ENCODE results near the gene KIRREL2.

The KIRREL2 gene

DNA sequence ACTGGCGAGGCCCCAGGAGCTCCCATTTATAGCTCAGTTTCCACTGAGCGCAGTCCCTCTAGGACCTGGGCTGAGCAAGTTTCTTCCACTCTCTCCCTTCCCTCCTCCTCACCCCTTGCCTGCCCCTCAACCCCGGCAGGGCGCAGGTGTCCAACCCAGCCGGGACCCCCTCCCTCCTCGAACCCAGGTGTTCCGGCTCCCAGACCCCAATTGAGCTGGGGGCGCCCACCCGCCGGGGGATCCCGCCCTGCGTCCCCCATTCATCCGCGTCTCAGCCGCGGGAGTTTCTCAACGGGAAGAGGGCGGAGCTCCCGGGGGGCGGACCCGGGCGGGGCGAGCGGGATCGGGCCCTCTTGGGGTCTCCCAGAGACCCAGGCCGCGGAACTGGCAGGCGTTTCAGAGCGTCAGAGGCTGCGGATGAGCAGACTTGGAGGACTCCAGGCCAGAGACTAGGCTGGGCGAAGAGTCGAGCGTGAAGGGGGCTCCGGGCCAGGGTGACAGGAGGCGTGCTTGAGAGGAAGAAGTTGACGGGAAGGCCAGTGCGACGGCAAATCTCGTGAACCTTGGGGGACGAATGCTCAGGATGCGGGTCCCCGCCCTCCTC is at the start of gene KIRREL2:
TSS of gene KIRREL2 (plus strand) at position 366 of the 604 bp plus-strand sequence. CDS start at position 575, 209 bp downstream.
- H3K4me1 ChIP-seq (ENCODE audit: control insufficient read depth, insufficient read depth, low read length), result peaks cover 22% of the 10 kb centered on the region
- H3K36me3 ChIP-seq (ENCODE audit: control insufficient read depth, insufficient read depth, low read length), result no peaks in the 10 kb centered on the region
- H3K9ac ChIP-seq (ENCODE audit: low read length), result peak within 1 kb of the TSS; percentile 39
- H3K27me3 ChIP-seq (ENCODE audit: control insufficient read depth, insufficient read depth, low read length), result peaks cover 64% of the 10 kb centered on the region
- H3K4me3 ChIP-seq (ENCODE audit: low read length), result peak within 1 kb of the TSS; percentile 41
- H3K9me3 ChIP-seq (ENCODE audit: control insufficient read depth, low read length), result no peaks in the 10 kb centered on the region

DNA sequence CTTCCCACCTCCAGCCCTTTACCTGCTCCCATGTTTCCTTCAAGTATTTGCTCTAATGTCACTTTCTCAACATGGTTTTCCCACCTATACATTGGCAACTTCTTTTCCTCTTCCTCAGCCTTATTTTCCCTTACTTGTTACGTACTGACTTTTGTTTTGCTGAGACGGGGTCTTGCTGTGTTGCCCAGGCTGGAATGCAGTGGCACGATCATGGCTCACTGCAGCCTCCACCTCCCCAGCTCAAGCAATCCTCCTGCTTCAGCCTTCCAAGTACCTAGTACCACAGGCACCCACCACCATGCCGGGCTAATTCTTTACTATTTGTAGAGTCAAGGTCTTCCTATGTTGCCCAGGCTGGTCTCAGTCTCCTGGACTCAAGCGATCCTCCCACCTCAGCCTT is 49.1 kb upstream of the KIRREL2 start:
- Histone ChIP-seq H3K4me1 (ENCODE audit: control insufficient read depth, insufficient read depth, low read length) (no peaks in the 10 kb centered on the region), H3K4me3 (ENCODE audit: low read length) (no peak overlapping the region), H3K9me3 (ENCODE audit: control insufficient read depth, low read length) (no peaks in the 10 kb centered on the region), H3K9ac (ENCODE audit: low read length) (no peak overlapping the region), H3K27me3 (ENCODE audit: control insufficient read depth, insufficient read depth, low read length) (peaks cover 6% of the 10 kb centered on the region), H3K36me3 (ENCODE audit: control insufficient read depth, insufficient read depth, low read length) (no peaks in the 10 kb centered on the region)

DNA sequence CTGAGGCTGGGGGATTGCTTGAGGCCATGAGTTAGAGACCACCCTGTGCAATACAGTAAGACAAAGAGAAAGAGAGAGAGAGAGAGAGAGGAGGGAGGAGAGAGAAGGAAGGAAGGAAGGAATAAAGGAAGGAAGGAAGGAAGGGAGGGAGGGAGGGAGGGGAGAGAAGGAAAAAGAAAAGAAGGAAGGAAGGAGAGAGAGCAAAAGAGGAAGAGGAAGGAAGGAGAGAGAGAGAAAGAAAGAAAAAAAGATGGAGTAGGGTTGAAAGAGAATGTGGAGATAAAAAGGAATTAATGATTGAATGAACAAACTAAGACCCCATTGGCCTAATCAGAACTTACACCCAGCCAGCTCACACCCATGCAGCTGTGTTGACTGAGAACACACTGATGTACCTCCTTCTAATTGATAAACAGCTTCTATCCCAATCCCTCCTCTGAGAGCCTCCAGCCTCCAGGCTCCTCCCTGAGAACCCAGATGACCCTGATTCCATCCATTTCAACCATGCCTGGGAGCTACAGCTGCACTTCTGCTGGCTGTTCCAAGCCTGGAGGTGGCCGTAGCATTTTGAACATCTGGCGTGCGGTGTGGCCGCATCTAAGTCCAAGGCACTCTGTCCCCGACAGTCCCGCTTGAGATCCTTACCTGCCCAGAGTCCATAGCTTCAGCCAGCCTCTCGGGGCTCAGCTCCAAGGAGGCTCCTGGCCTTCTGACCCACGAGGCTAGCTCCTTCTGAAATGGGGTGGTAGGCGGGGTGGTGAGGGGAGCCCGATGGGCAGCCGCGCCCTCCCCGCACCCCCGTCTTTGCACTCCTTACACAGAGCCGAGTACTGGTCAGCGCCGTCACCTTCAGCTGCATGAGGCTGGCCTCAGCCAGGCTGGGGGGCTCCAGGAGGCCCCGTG is 45.1 kb upstream of the KIRREL2 start:
- no peak overlapping the region for H3K4me3 ChIP-seq (ENCODE audit: low read length)

DNA sequence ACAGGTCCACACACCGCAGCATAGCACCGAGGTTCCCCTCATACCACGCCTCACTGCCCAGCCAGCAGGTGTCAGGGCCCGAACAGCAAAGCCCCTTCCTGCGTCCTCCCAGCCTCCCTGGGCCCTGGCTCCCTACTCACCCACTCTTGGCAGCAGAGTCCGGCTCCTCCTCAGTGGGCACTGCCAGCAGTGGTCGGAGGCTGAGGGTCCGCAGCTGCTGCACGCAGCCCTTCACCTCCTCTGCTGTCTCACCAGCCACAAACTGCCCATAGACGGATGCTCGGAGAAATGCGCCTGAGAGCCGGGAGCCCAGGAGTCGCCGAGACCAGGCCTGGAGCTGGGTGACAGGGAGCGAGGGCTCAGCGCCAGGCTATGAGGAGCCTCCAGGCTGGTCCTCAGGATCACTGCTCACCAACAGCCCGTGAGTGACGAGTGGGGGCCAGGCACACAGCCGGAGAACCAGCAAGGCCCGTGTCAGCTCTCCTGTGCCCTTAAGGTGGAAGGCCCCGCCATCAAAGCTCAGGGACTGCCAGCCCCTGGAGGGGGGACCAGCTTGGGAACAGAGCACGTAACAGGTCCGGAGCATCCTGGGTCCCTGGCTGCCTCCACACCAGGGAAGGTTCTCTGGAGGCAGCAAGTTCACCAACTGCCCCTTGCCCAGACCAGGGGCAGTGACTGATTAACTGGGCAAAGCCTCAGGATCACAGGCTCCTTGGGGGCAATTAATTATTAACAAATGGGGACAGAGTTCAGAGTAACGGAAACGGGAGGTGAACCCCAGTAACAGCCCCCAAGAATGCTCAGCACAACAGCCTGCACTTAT is 44.3 kb upstream of the KIRREL2 start, which contains the start of gene PRODH2:
TSS of gene PRODH2 (minus strand) at position 626 of the 823 bp plus-strand sequence. CDS start at position 586, 40 bp downstream.
- no peak within 1 kb of the TSS for H3K9ac ChIP-seq (ENCODE audit: low read length)
- H3K4me3 ChIP-seq (ENCODE audit: low read length), result no peak within 1 kb of the TSS

More for the DNA sequence above, 45.1 kb upstream of the KIRREL2 start:
- Histone ChIP-seq H3K9me3 (ENCODE audit: control insufficient read depth, low read length) (no peaks in the 10 kb centered on the region), H3K4me1 (ENCODE audit: control insufficient read depth, insufficient read depth, low read length) (no peaks in the 10 kb centered on the region), H3K36me3 (ENCODE audit: control insufficient read depth, insufficient read depth, low read length) (no peaks in the 10 kb centered on the region), H3K27me3 (ENCODE audit: control insufficient read depth, insufficient read depth, low read length) (peaks cover 5% of the 10 kb centered on the region), H3K9ac (ENCODE audit: low read length) (no peak overlapping the region)

DNA sequence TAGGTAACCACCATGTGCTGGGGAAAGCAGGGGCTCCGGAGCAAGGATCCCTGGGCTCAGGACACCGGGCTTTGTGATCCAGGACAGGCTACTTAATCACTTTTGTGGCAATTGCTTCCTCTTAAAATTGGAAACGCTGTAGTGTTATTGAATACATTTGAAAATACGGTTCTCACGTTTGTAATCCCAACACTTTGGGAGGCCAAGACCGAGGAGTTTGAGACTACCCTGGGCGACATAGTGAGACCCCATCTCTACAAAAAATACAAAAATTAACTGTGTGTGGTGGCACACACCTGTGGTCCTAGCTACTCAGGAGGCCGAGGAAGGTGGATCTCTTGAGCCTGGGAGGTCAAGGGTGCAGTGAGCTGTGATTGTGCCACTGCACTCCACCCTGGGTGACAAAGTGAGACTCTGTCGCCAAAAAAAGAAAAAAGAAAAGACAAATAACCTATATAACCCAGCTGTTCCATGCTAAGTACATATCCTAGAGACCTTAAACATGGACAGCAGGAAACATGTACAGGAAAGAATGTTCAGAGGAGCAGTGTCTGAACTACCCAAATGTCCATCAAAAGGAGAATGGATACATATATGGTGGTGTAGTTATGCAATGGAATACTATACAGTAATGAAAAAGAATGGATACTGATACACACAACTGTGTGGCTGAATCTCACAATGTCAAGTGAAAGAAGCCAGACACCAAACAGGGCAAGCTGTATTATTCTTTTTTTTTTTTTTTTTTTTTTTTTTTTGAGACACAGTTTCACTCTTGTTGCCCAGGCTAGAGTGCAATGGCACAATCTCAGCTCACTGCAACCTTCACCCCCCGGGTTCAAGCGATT is 43.4 kb upstream of the KIRREL2 start:
- Histone ChIP-seq H3K9ac (ENCODE audit: low read length) (no peak overlapping the region), H3K9me3 (ENCODE audit: control insufficient read depth, low read length) (no peaks in the 10 kb centered on the region), H3K36me3 (ENCODE audit: control insufficient read depth, insufficient read depth, low read length) (no peaks in the 10 kb centered on the region), H3K27me3 (ENCODE audit: control insufficient read depth, insufficient read depth, low read length) (peaks cover 5% of the 10 kb centered on the region), H3K4me1 (ENCODE audit: control insufficient read depth, insufficient read depth, low read length) (no peaks in the 10 kb centered on the region), H3K4me3 (ENCODE audit: low read length) (no peak overlapping the region)

More for the DNA sequence above, 44.3 kb upstream of the KIRREL2 start, which contains the start of gene PRODH2:
- Histone ChIP-seq H3K27me3 (ENCODE audit: control insufficient read depth, insufficient read depth, low read length) (peaks cover 5% of the 10 kb centered on the region), H3K36me3 (ENCODE audit: control insufficient read depth, insufficient read depth, low read length) (no peaks in the 10 kb centered on the region), H3K9me3 (ENCODE audit: control insufficient read depth, low read length) (no peaks in the 10 kb centered on the region), H3K4me1 (ENCODE audit: control insufficient read depth, insufficient read depth, low read length) (no peaks in the 10 kb centered on the region)

DNA sequence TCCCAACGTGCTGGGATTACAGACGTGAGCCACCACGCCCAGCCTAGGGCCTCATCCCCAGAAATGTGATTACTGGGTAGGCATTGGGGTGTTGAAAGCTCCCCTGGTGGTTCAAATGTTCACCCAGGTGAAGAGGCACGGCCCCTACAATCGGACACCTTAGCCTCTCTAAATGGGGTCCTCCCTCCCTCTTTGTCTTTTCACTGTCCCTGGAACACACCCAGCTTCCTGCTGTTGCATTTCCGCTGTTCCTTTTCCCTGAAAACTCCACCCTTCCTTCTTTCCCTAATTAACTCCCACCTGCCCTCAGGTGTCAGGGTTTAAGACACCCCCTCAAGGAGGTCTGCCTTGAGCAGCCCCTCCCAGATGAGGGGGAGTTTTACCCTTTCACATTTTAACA is 40.4 kb upstream of the KIRREL2 start:
- no peaks in the 10 kb centered on the region for H3K4me1 ChIP-seq (ENCODE audit: control insufficient read depth, insufficient read depth, low read length)
- H3K27me3 ChIP-seq (ENCODE audit: control insufficient read depth, insufficient read depth, low read length), result peaks cover 15% of the 10 kb centered on the region
- no peak overlapping the region for H3K4me3 ChIP-seq (ENCODE audit: low read length)
- no peak overlapping the region for H3K9ac ChIP-seq (ENCODE audit: low read length)
- no peaks in the 10 kb centered on the region for H3K36me3 ChIP-seq (ENCODE audit: control insufficient read depth, insufficient read depth, low read length)
- H3K9me3 ChIP-seq (ENCODE audit: control insufficient read depth, low read length), result no peaks in the 10 kb centered on the region

DNA sequence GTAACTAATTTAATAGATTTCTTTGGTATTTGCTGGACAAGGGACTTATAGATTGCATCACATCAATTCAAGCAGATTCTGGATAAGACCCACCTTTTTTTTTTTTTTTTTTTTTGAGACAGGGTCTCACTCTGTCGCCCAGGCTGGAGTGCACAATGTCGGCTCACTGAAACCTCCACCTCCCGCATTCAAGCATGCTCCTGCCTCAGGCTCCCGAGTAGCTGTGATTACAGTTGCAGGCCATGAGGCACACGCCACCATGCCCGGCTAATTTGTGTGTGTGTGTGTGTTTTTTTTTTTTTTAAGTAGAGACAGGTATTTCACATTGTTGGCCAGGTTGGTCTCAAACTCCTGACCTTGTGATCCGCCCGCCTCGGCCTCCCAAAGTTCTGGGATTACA is 39.9 kb upstream of the KIRREL2 start:
- no peak overlapping the region for H3K9ac ChIP-seq (ENCODE audit: low read length)
- H3K4me1 ChIP-seq (ENCODE audit: control insufficient read depth, insufficient read depth, low read length), result no peaks in the 10 kb centered on the region
- no peaks in the 10 kb centered on the region for H3K9me3 ChIP-seq (ENCODE audit: control insufficient read depth, low read length)
- H3K27me3 ChIP-seq (ENCODE audit: control insufficient read depth, insufficient read depth, low read length), result peaks cover 15% of the 10 kb centered on the region
- H3K36me3 ChIP-seq (ENCODE audit: control insufficient read depth, insufficient read depth, low read length), result no peaks in the 10 kb centered on the region
- H3K4me3 ChIP-seq (ENCODE audit: low read length), result no peak overlapping the region

DNA sequence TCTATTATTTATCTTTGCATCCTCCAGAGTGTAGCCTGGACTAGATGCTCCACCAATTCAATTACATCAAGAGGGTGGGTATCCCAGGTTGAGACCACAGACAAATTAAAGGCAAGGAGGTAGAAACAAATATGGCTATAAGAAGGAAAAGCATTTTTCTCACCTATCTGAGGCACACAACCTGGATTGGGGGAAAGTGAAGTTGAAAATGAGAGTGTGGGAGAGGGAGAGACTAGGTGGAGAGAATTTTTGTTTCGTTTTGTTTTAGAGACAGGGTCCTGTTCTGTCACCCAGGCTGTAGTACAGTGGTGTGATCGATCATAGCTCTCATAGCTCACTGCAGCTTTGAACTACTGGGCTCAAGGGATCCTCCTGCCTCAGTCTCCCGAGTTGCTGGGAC is 38.3 kb upstream of the KIRREL2 start:
- H3K36me3 ChIP-seq (ENCODE audit: control insufficient read depth, insufficient read depth, low read length), result no peaks in the 10 kb centered on the region
- H3K4me3 ChIP-seq (ENCODE audit: low read length), result no peak overlapping the region
- no peaks in the 10 kb centered on the region for H3K9me3 ChIP-seq (ENCODE audit: control insufficient read depth, low read length)
- no peaks in the 10 kb centered on the region for H3K4me1 ChIP-seq (ENCODE audit: control insufficient read depth, insufficient read depth, low read length)
- peaks cover 15% of the 10 kb centered on the region for H3K27me3 ChIP-seq (ENCODE audit: control insufficient read depth, insufficient read depth, low read length)
- no peak overlapping the region for H3K9ac ChIP-seq (ENCODE audit: low read length)

DNA sequence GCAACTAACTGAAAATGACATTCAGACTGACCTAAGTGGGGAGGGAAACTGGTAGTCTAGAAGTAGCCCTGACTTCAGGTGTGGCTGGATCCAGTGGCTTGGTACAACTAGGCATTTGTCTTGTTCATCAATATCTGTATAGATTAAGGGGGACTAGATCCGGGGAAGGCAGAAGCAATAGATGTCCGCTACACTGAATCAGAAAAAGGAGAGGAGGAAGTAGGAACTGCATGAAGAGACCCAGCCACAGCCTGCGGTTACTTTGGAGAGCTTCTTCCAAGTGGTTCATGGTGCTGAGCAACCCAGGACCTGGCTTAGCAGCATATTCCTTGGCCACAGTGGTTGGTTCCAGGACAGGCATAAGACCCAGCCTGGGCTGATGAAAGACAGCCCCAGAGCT is 34.1 kb upstream of the KIRREL2 start:
- no peaks in the 10 kb centered on the region for H3K9me3 ChIP-seq (ENCODE audit: control insufficient read depth, low read length)
- no peaks in the 10 kb centered on the region for H3K4me1 ChIP-seq (ENCODE audit: control insufficient read depth, insufficient read depth, low read length)
- peaks cover 9% of the 10 kb centered on the region for H3K27me3 ChIP-seq (ENCODE audit: control insufficient read depth, insufficient read depth, low read length)
- H3K9ac ChIP-seq (ENCODE audit: low read length), result no peak overlapping the region
- no peaks in the 10 kb centered on the region for H3K36me3 ChIP-seq (ENCODE audit: control insufficient read depth, insufficient read depth, low read length)
- H3K4me3 ChIP-seq (ENCODE audit: low read length), result no peak overlapping the region

DNA sequence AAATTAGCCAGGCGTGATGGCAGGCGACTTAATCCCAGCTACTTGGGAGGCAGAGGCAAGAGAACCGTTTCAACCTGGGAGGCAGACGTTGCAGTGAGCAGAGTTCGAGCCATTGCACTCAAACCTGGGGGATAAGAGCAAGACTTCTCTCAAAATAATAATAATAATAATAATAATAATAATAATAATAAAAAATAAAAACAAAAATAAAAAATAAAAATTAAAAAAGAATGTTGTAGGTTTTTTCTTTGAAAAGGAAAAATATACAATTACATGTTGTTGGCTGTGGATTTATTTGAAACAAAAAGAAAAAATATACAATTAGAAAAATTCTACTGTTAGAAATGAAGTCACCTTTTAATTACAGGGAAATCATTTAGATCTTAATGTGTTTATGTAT is 32.6 kb upstream of the KIRREL2 start:
- Histone ChIP-seq H3K4me3 (ENCODE audit: low read length) (no peak overlapping the region), H3K27me3 (ENCODE audit: control insufficient read depth, insufficient read depth, low read length) (peaks cover 4% of the 10 kb centered on the region), H3K9ac (ENCODE audit: low read length) (no peak overlapping the region), H3K9me3 (ENCODE audit: control insufficient read depth, low read length) (no peaks in the 10 kb centered on the region), H3K4me1 (ENCODE audit: control insufficient read depth, insufficient read depth, low read length) (no peaks in the 10 kb centered on the region), H3K36me3 (ENCODE audit: control insufficient read depth, insufficient read depth, low read length) (no peaks in the 10 kb centered on the region)

DNA sequence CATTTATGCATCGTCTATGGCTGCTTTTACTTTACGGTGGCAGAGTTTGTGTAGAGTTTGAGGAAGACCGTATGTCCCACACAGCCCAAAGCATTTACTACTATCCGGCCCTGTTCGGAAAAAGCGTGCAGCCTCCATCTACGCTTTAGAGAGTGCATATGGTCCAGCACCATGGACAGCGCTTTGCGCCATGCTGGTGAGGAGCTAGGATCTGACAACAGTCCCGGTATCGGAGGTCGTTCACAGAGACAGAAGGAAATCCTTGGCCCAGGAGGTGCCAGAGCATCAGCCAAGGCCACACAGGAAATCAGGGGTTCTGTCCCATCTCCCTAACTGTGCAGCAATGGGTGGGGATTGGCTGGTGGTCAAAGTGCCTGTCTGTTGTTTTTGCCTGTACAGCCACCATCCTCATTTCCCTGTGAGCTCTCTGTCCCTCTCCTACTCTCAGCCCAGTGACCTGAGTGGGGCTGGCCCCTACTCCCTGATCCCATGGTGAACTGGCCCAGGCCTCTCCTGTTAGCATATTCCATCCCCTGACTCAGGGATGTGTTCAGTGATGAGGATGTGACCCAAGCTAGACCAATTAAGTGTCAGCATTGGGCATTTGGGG is 27.9 kb upstream of the KIRREL2 start:
- no peak overlapping the region for H3K4me3 ChIP-seq (ENCODE audit: low read length)
- H3K27me3 ChIP-seq (ENCODE audit: control insufficient read depth, insufficient read depth, low read length), result no peaks in the 10 kb centered on the region
- no peak overlapping the region for H3K9ac ChIP-seq (ENCODE audit: low read length)
- H3K36me3 ChIP-seq (ENCODE audit: control insufficient read depth, insufficient read depth, low read length), result no peaks in the 10 kb centered on the region
- no peaks in the 10 kb centered on the region for H3K9me3 ChIP-seq (ENCODE audit: control insufficient read depth, low read length)
- no peaks in the 10 kb centered on the region for H3K4me1 ChIP-seq (ENCODE audit: control insufficient read depth, insufficient read depth, low read length)
